Embryonic facial prominence (tissue), 1 donor: ENCODE data around the gene MEA1.

Experiments used
- DNase-seq: peaks from one replicate; pipeline ENCODE4 v3.0.0-alpha.2; 2016; ENCODE audit errors: extremely low spot score

MEA1 gene

GRCh38 chr6:42970871-42971612 lies 42.7 kb downstream of the MEA1 start:
- no peak for DNase-seq

- DNase-seq = no peak
These were observed 43.8 kb downstream of the MEA1 start for GRCh38 chr6:42969934-42970333.

GRCh38 chr6:42969431-42969830 lies 44.3 kb downstream of the MEA1 start:
- DNase-seq = no peak

GRCh38 chr6:42968783-42969182 lies 45.0 kb downstream of the MEA1 start:
- no peak for DNase-seq

- no peak for DNase-seq
These were observed 45.5 kb downstream of the MEA1 start for GRCh38 chr6:42968126-42968701.

GRCh38 chr6:42967228-42967627 lies 46.5 kb downstream of the MEA1 start:
- no peak for DNase-seq

- DNase-seq = no peak
These were observed 47.2 kb downstream of the MEA1 start for GRCh38 chr6:42966571-42966970.

- no peak for DNase-seq
These were observed 49.7 kb downstream of the MEA1 start for GRCh38 chr6:42963855-42964605.

- DNase-seq = no peak
These were observed 50.4 kb downstream of the MEA1 start for GRCh38 chr6:42963179-42963854.

- no peak for DNase-seq
These were observed 51.1 kb downstream of the MEA1 start for GRCh38 chr6:42962502-42963178.

- DNase-seq = no peak
These were observed 51.6 kb downstream of the MEA1 start for GRCh38 chr6:42962096-42962495.
